Peyer's patch (tissue), 4 donors: Measurements from ENCODE around the gene ARL2BP. TPM values are rescaled to one million over a fixed set of nuclear protein-coding genes. Genes with fewer than 3 reads are reported as not detected.

ENCODE experiments used
- DNase-seq, 3 donors: peaks; one replicate each; pipeline ENCODE4 v3.0.0-alpha.2; 2017 to 2019
- H3K27ac ChIP-seq, 4 donors: fragments of 200-600 bp; sonication (generic); one replicate each; pipeline ENCODE4 v1.5.1; 2016 to 2019
- H3K27me3 ChIP-seq, 2 donors: fragments of 200-600 bp; sonication (generic); one replicate each; pipeline ENCODE4 v1.5.1; 2019
- H3K36me3 ChIP-seq, 3 donors: fragments of 200-600 bp; sonication (generic); one replicate each; pipeline ENCODE4 v1.5.1; 2016 to 2019
- H3K4me1 ChIP-seq, 4 donors: fragments of 200-600 bp; sonication (generic); one replicate each; pipeline ENCODE4 v1.5.1; 2016 to 2019
- H3K4me3 ChIP-seq, 4 donors: fragments of 200-600 bp; sonication (generic); 1 replicate in 3 of 4; 2 replicates in 1 of 4; pipeline ENCODE4 v1.5.1; 2016 to 2019; ENCODE audit warnings: mild to moderate bottlenecking in 1 of 4
- H3K9me3 ChIP-seq, 4 donors: fragments of 200-600 bp; sonication (generic); one replicate each; pipeline ENCODE4 v1.5.1; 2016 to 2019; ENCODE audit warnings: mild to moderate bottlenecking in 1 of 4
- POLR2A ChIP-seq, 2 donors: fragments of 450-650 bp; IDR thresholded peaks; one replicate each; pipeline ENCODE4 v1.5.1; 2017; ENCODE audit warnings: antibody characterized with exemption in 2 of 2, mild to moderate bottlenecking in 2 of 2, moderate library complexity in 2 of 2
- total RNA-seq, 4 donors: library from RNA; depleted of rRNA; stranded (reverse); fragments of >200 nt; gene quantifications; one replicate each; pipeline ENCODE4 v1.1.0, GENCODE V29; 2016
- TF ChIP-seq, protein P1 (sequence below), 6 experiments: fragments of 450-650 bp in 4 of 6; fragments of 200-600 bp in 2 of 6; sonication (generic) in 1 of 6; IDR thresholded peaks; one replicate each; pipeline ENCODE4 v1.5.1; 2017 to 2019; ENCODE audit warnings: antibody characterized with exemption in 6 of 6, mild to moderate bottlenecking in 3 of 6, moderate library complexity in 1 of 6

The ARL2BP gene
- total RNA-seq, 4 donors from 2014 or later, result 25.2 to 55.3 (median 31.5) TPM

DNA sequence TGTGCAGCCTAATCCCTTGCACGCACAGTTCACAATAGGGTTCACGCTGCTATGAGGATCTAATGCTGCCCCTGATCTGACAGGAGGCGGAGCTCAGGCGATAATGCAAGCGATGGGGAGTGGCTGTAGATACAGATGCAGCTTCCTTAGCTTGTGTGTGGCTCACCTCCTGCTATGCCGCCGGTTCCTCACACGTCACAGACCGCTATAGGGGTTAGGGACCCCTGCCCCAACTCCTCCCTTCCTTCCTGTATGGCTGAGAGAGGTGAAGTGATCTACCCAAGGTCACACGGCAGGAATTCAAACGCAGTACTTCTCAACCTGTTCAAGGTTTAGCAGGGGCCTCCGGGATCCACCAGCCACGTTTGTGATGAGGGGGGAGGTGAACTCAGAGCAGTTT is 52.8 kb downstream of the ARL2BP start:
- no peaks in the 10 kb centered on the region for H3K36me3 ChIP-seq
- no peaks in the 10 kb centered on the region for H3K27me3 ChIP-seq
- DNase-seq, result peak in 2 of 3 donors; percentile 52 to 64
- no peak overlapping the region for H3K27ac ChIP-seq
- H3K4me1 ChIP-seq, result peaks cover 0 to 13% (median 5%) of the 10 kb centered on the region in 4 donors
- TF ChIP-seq, protein P1, sequence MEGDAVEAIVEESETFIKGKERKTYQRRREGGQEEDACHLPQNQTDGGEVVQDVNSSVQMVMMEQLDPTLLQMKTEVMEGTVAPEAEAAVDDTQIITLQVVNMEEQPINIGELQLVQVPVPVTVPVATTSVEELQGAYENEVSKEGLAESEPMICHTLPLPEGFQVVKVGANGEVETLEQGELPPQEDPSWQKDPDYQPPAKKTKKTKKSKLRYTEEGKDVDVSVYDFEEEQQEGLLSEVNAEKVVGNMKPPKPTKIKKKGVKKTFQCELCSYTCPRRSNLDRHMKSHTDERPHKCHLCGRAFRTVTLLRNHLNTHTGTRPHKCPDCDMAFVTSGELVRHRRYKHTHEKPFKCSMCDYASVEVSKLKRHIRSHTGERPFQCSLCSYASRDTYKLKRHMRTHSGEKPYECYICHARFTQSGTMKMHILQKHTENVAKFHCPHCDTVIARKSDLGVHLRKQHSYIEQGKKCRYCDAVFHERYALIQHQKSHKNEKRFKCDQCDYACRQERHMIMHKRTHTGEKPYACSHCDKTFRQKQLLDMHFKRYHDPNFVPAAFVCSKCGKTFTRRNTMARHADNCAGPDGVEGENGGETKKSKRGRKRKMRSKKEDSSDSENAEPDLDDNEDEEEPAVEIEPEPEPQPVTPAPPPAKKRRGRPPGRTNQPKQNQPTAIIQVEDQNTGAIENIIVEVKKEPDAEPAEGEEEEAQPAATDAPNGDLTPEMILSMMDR (IDR thresholded peaks at IDR 0.05), result no peak
- no peak for TF ChIP-seq POLR2A (IDR thresholded peaks at IDR 0.05)
- no peak overlapping the region for H3K4me3 ChIP-seq
- no peaks in the 10 kb centered on the region for H3K9me3 ChIP-seq

DNA sequence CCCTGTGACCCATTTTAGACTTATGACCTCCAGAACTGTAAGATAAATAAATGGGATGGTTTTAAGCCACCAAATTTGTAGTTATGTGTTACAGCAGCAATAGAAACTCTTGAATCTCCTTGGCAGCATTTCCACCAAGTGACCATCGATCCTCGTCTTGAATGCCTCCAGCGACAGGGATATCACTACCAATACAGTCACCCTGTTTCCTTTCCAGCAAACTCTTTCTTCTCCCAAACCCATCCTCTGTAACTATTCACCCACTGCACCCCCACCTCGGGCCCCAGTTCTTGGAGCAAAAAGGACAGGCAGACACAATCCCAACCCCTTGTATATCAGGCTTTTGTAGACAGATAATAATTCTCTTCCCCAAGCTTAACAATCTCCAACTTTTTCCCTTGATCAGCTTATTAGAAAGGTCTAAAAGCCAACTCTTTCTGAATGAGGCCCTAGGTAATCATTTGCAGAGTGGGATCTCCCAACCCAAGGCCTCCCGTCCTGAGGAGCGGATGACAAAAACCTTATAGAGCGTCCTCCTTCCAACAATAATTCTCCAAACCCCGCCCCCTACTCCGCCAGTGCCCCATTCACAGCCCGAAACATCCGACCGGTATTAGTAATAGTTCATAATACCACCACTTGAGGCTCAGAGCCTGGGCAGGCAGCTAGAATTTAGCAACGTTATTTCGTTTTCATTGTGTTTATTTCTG is 54.1 kb downstream of the ARL2BP start:
- TF ChIP-seq, protein P1 (IDR thresholded peaks at IDR 0.05), result no peak
- TF ChIP-seq POLR2A (IDR thresholded peaks at IDR 0.05), result no peak
- Histone ChIP-seq H3K4me1 (peaks cover 0 to 18% (median 7%) of the 10 kb centered on the region in 4 donors), H3K4me3 (peak overlapping the region; percentile 34 to 56 (median 52)), H3K9me3 (no peaks in the 10 kb centered on the region), H3K27ac (peak overlapping the region; percentile 83 to 94 (median 87)), H3K27me3 (no peaks in the 10 kb centered on the region), H3K36me3 (no peaks in the 10 kb centered on the region)
- DNase-seq, result peak in 2 of 3 donors; percentile 26 to 71

DNA sequence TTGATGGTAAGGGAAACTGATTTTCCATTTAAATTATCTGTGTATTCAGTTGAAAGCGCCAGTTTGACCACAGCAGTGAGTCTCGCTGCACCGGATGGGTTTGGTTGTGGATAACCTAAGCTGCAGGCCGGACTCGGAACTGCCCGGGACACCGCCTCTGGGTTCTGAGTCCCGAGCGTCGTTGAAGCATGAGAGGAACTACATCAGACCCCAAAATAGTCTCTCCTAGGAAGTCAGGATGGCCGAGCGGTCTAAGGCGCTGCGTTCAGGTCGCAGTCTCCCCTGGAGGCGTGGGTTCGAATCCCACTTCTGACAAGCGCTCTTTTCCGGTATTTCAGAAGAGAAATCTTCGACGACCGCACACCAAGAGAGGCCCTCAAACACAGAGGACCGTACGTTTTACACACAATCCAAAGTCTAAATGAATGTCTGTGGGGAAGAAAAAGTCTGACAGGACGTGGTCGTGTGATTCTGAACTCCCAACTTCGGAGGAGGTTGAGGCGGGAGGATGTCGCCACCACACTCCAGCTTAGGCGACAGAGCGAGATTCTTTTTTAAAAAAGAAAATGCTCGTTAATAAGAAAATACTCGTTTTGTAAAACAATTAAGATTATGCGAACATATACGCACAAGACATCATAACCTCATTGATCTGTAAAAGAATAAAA is 54.8 kb downstream of the ARL2BP start:
- Histone ChIP-seq H3K27me3 (no peaks in the 10 kb centered on the region), H3K4me3 (peak overlapping the region; percentile 34 to 56 (median 52)), H3K36me3 (no peaks in the 10 kb centered on the region), H3K9me3 (no peaks in the 10 kb centered on the region), H3K4me1 (peaks cover 0 to 24% (median 8%) of the 10 kb centered on the region in 4 donors), H3K27ac (peak overlapping the region; percentile 83 to 94 (median 87))
- TF ChIP-seq, protein P1 (IDR thresholded peaks at IDR 0.05), result peak in 5 of 6 experiments; percentile 31 to 57 (median 52)
- no peak for TF ChIP-seq POLR2A (IDR thresholded peaks at IDR 0.05)
- peak; percentile 80 to 94 (median 82) for DNase-seq

DNA sequence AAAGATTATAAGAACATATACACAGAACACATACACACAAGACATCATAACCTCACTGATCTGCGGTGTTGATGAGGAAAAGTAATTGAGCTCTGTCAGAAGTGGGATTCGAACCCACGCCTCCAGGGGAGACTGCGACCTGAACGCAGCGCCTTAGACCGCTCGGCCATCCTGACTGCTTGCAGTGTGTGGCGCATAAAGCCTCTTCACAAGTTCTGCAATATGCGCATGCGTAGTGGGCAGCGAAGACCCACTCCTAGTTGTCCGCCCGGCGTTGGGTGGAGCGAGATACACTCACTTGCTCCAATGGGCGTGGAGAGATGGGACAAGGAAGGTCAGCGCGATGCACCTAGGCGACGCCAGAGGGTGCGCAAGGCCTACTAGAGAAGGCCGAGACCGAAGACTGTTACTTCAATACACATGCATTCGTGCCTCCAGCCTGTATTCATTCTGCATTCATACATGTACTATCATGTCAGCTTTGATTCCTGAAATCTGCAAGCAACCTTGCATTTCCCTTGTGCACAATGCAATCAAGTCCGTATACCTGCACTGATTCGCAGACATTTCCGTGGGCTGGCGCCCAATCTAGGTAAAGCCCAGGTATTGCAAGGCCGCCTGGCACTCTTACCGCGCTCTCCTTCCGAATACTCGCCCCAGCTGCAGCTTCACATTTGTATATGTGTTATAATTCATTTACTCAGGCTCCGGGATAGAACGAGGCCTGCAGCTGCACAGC is 55.5 kb downstream of the ARL2BP start:
- Histone ChIP-seq H3K36me3 (no peaks in the 10 kb centered on the region), H3K4me1 (peaks cover 0 to 24% (median 8%) of the 10 kb centered on the region in 4 donors), H3K9me3 (no peaks in the 10 kb centered on the region), H3K4me3 (peak overlapping the region; percentile 34 to 56 (median 52)), H3K27me3 (no peaks in the 10 kb centered on the region), H3K27ac (peak overlapping the region; percentile 83 to 94 (median 87))
- TF ChIP-seq, protein P1 (IDR thresholded peaks at IDR 0.05), result peak; percentile 91 to 100 (median 96)
- peak in 1 of 2 donors; percentile 37 for TF ChIP-seq POLR2A (IDR thresholded peaks at IDR 0.05)
- peak; percentile 99 to 100 (median 100) for DNase-seq

DNA sequence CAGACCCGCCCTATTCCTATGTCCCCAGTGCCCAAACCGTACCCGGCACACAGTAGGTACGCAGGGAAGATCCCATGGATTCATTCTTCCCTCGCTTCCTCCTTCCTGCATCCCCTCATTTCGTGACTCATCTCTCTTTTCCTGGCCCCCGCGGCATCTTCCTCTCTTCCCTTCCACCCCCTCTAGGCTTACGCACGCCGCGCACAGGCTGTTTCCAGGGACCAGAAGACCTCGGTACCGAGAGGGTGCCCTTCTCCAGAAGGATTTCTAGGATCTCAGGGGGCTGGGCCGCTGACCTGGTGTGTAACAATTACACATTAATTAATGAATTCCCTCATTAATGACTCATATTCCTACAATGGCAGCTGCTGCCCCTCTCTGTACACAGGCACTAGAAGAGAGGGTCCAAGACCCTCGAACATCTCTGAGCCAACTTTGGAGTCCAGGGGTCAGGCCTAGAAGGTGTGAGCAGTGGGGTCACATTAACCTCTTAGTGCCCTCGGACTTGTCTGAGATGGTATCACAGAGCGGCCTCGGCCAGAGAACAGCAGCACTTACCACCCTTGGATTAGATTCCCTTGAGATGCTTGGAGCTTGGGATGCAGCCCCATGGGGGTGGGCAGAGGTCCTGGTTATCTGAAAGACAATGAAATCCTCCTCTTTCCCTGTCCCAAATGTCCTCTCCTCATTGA is 56.2 kb downstream of the ARL2BP start:
- TF ChIP-seq POLR2A (IDR thresholded peaks at IDR 0.05), result no peak
- TF ChIP-seq, protein P1 (IDR thresholded peaks at IDR 0.05), result no peak
- peaks cover 0 to 24% (median 8%) of the 10 kb centered on the region in 4 donors for H3K4me1 ChIP-seq
- no peaks in the 10 kb centered on the region for H3K27me3 ChIP-seq
- peak overlapping the region in 3 of 4 donors; percentile 2 to 27 (median 3) for H3K4me3 ChIP-seq
- peak overlapping the region in 2 of 4 donors; percentile 16 to 85 for H3K27ac ChIP-seq
- H3K9me3 ChIP-seq, result no peaks in the 10 kb centered on the region
- DNase-seq, result peak in 2 of 3 donors; percentile 49
- H3K36me3 ChIP-seq, result no peaks in the 10 kb centered on the region
